ENCODE measurements around the gene BORCS5.
A peak's percentile ranks its signal among the peaks of the same experiment; 100 is the strongest.

The BORCS5 gene

DNA sequence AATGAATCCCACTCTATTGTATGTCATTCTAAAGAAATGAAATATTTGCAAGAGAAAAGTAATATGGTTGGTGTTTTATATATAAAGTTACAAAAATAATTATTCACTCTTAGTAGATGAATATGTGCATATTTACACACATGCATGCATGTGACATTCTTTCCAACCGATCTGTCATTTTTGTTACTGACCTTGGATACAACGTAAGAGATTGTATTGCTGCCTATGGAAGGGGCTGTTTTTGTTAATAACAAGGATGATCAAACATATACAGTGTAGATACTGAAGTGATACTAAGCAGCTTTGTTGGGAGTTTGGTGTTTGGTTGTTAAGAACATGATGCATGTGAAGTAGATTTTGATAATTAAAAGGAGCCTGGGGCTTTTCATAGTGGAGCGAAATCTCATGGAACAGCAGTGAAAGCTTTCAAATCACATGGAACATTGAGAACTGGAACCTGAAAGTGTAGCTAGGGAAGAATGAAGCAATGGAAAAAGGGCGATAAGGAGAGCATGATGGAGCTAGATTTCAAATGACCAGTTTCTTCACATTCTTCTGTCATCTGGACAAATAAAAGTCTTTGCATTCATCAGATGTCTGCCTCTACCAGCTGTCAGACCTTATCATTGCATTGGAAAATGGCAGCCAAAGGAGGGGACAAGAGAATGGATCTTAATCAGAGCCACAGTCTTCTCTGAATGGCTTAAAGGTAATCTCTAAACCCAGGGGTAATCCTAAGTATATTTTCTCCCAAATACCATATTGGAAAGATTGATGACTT is 10.0 kb downstream of the BORCS5 start:
- TF ChIP-seq, protein P1, sequence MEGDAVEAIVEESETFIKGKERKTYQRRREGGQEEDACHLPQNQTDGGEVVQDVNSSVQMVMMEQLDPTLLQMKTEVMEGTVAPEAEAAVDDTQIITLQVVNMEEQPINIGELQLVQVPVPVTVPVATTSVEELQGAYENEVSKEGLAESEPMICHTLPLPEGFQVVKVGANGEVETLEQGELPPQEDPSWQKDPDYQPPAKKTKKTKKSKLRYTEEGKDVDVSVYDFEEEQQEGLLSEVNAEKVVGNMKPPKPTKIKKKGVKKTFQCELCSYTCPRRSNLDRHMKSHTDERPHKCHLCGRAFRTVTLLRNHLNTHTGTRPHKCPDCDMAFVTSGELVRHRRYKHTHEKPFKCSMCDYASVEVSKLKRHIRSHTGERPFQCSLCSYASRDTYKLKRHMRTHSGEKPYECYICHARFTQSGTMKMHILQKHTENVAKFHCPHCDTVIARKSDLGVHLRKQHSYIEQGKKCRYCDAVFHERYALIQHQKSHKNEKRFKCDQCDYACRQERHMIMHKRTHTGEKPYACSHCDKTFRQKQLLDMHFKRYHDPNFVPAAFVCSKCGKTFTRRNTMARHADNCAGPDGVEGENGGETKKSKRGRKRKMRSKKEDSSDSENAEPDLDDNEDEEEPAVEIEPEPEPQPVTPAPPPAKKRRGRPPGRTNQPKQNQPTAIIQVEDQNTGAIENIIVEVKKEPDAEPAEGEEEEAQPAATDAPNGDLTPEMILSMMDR (IDR thresholded peaks at IDR 0.05; ENCODE audit: low read depth, low read length, missing control alignments): no peak
- H3K4me3 ChIP-seq (ENCODE audit: low read depth, low read length): no peak overlapping the region
- DNase-seq (ENCODE audit: low read depth): no peak

DNA sequence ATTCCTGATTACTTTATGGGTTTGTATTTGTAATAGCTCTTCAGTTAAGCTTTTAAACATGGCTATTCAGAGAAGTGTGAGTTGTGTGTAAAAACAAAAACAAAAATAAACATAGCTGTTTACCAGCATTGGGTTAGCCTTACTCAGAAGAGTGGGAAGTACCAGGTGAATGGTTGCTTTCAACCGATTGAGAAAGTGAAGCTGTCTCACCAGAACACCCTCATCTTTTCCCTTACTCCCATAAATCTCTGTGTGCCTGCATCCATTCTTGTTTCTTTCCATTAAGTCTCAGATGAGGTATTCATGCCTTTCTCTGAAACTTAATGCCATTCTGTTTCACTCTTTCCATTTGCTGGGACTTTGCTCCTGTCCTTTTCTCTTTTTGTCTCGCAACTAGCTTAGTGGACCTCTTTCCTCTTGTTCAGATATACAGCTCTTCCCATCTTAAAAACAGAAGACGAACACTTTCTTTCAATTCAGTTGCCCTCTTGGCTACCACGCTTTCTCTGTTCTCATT is 10.7 kb downstream of the BORCS5 start:
- no peak overlapping the region for H3K4me3 ChIP-seq (ENCODE audit: low read depth, low read length)
- TF ChIP-seq, protein P1 (IDR thresholded peaks at IDR 0.05; ENCODE audit: low read depth, low read length, missing control alignments): no peak
- DNase-seq (ENCODE audit: low read depth): no peak

DNA sequence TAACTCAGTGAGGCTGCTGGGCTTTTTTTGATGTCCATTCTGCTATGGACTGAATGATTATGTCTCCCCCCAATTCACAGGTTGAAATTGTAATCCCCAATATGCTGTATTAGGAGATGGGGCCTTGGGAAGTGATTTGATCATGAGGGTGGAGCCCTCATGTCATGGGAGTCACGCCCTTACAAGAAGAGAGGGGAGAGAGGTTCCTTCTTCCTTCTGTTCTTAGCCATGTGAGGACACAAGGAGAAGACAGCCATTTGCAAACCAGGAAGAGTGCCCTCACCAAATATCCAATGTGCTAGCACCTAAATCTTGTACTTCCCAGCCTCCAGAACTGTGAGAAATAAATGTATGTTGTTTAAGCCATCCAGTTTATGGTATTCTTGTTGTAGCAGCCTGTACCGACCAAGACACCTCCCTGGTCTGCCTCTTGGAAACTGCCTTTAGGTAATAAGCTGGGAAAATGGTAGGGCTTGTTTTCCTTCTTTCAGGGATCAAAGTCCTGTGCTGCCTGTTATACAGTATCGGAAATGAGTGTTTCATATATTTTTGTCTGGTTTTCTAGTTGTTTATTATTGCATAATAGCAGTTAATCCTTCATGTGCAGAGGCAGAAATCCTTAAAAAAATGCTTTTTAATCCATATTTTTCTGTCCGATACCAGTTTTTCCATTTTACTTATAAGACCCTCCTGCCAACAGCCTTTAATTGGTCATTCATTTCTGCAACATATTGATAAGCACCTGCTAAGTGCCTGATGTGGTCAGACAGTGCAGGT is 16.3 kb downstream of the BORCS5 start:
- no peak for DNase-seq (ENCODE audit: low read depth)
- TF ChIP-seq, protein P1 (IDR thresholded peaks at IDR 0.05; ENCODE audit: low read depth, low read length, missing control alignments): no peak
- no peak overlapping the region for H3K4me3 ChIP-seq (ENCODE audit: low read depth, low read length)

DNA sequence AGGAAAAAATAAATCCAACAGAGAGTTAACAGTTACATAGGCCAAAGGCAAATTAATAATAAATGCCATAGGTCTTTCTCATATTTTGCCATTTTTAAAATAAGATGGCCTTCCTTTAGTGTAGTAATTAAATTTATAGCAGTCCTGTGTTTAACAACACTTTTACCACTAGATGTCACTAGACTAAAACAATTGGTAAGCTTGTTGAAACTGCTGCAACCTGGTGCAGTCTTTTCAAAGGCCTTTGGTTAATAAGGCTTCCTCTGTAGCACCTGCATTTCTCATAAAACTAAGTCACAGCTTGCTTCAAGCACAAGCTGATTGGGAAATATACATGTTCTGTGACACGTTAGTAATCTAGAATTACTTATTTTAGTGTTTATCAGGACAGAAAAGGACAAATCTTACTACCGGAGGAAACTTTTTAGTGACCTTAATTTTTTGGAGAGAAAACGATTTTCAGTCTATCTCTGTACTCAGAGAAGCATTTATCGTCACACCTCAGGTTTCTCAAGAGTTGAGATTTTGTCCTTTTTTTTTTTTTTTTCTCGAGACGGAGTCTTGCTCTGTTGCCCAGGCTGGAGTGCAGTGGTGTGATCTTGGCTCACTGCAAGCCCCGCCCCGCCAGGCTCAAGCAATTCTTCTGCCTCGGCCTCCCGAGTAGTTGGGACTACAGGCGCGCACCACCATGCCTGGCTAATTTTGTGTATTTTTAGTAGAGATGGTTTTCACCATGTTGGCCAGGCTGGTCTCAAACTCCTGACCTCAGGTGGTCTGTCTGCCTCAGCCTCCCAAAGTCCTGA is 20.0 kb downstream of the BORCS5 start:
- TF ChIP-seq, protein P1 (IDR thresholded peaks at IDR 0.05; ENCODE audit: low read depth, low read length, missing control alignments): peak; percentile 48
- peak; percentile 70 for DNase-seq (ENCODE audit: low read depth)
- no peak overlapping the region for H3K4me3 ChIP-seq (ENCODE audit: low read depth, low read length)

DNA sequence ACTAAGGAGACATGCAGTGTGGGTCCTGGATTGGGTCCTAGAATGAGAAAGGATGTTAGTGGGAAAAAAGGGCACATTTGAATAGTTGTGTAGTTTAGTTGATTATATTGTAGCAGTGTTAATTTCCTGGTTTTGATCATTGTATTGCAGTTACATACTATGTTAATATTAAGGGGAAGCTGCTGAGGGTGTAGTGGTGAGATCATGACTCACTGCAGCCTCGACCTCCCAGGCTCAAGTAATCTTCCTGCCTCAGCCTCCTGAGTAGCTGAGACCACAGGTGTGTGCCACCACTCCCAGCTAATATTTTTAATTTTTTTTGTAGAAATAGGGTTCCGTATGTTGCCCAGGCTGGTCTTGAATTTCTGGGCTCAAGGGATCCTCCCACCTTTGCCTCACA is 21.7 kb downstream of the BORCS5 start:
- TF ChIP-seq, protein P1 (IDR thresholded peaks at IDR 0.05; ENCODE audit: low read depth, low read length, missing control alignments): no peak
- H3K4me3 ChIP-seq (ENCODE audit: low read depth, low read length): no peak overlapping the region
- no peak for DNase-seq (ENCODE audit: low read depth)

DNA sequence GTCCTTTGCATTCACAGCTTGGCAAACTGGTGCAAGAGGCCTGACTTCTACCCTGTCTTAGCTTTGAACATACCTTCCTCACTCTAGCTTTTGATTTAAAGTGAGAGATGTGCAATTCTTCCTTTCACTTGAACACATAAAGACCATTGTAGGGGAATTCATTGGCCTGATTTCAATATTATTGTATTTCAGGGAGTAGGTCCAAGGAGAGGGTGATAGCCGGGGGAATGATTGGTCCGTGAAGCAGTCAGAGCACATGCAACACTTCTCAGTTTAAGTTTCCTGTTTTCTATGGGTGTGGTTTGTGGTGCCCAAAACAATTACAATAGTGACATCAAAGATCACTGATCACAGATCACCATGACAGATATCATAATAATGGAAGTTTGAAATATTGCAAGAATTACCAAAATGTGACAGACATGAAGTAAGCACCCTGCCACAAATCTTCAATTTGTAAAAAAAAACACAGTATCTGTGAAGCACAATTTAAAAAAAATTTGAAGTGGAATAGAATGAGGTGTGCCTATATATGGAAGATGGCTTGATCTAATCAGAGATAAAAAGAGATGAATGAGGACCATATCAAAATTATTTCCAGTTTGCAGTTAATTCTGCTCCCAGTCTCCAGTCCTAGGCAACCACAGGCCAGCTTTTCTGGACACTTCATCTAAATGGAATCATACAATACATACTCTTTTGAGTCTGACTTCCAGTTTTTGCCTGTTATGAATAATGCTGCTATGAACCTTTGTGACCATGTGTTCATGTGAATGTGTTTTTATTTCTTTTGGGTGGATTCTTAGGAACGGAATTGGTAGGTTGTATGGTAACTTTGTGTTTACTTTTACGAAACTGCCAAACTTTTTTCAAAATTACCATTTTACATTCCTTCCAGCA is 23.2 kb downstream of the BORCS5 start:
- H3K4me3 ChIP-seq (ENCODE audit: low read depth, low read length): no peak overlapping the region
- no peak for DNase-seq (ENCODE audit: low read depth)
- TF ChIP-seq, protein P1 (IDR thresholded peaks at IDR 0.05; ENCODE audit: low read depth, low read length, missing control alignments): no peak
